ENCODE results near the gene TGFB1.
"Not testable (repeated sequence)": the region's sequence is repeated elsewhere in the genome, so short reads cannot be mapped to it uniquely, and the experiment has no call there.

The TGFB1 gene

DNA sequence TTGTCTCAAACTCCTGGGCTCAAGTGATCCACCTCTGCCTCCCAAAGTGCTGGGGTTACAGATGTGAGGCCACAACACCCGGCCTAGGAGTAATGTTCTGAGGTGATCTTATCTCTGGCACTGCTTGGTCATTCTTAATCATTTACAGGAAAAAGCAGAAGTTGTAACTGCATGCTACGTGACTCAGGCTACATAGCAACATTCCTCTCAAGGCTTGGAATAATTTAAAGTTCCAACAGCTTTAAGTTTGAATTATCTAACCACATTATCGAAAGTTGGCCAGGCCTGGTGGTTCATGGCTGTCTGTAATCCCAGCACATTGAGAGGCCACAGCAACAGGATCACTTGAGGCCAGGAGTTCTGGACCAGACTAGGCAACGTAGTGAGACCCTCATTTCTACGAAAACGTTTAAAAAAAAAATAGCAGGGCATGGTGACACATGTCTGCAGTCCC is 14.2 kb upstream of the TGFB1 start:
- DNase-seq = no peak

DNA sequence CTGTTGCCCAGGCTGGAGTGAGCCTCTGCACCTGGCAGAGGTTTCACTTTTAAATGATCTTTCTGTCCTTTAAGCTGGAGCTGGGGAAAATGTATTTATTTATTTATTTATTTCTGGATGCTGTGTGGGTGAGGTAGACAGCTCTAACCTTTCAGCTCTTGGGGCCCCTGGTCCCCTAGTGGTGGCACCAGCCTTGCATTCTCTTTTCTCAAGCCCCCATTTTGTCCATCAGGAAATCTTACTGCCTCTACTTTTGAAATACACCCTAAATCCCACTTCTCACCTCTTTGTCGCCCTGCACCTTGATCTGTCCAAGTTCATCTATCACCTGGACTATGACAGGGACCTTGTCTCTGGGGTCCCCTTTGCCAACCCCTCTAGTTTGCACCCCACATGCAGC is 12.4 kb upstream of the TGFB1 start:
- DNase-seq = no peak

DNA sequence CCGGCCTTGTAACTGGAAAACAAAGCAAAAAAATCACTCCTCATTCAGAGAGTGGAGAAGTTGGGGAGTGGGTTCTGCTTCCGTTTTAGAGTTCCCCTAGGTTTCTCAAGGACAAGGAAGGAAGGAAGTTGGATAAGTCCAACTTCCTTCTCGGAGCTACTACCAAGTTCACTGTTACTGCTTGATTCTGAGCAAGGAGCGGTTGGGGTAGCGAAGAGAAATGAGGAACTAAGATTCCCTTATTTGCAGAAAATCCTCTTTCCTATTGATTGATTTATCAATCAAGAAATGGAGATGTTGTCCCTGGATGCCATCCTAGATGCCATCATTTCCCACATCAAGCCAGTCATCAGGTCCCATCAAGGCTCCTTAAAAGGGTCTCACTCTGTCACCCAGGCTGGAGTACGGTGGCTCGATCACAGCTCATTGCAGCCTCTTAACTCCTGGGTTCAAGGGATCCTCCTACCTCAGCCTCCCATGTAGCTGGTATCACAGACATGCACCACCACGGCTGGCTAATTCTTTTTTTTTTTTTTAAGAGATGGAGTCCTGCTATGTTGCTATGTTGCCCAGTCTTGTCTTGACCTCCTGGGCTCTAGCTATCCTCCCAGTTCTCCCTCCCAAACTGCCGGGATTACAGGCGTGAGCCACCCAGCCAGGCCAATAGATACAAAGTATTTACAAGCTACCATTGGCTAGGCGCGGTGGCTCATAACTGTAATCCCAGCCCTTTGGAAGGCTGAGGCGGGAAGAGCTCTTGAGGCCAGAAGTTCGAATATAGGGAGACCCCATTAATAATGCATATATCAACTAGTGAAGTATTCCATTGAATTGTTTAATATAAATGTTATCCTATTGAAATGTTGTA is 11.0 kb upstream of the TGFB1 start:
- no peak for DNase-seq

DNA sequence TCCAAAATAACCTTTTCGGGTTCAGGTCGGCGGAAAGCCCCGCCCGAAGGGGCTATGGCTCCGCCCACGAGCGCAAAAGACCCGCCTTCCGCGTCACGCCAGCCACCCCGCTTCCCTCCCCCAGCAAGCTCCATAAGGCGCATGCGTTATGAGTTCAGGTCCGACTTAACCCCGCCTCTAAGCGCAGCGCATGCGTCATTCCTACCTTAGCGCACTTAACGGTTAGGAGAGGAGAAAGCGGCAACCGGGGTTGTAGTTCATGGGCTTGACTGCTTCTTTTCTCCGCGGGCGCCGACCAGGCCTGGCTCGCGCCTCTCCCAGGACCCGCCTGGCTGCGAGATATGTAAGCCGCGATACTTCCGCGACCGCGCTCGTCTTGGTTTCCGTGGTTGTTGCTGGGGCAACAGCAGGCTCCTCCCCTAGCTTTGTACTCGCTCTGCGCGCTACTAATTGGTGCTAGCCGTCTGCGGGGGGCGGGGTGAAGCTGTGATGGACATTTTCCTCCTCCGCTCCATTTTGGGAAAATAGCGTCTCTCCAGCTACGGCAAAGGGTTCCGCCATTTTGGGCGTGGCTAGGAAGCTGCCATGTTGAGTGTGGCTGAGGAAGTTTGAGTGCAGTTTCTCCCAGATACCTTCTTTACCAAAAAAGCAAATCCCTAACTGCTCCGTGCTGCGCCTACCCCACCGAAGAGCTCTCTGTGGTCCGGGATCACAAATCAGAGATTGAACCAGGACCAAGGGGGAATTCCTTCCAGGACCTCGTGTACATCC is 10.2 kb upstream of the TGFB1 start, which contains the start of gene B9D2:
TSS of gene B9D2 (minus strand) at position 397 of the 771 bp plus-strand sequence. CDS start 630 bp downstream, outside the sequence.
- peak; percentile 99 for DNase-seq

DNA sequence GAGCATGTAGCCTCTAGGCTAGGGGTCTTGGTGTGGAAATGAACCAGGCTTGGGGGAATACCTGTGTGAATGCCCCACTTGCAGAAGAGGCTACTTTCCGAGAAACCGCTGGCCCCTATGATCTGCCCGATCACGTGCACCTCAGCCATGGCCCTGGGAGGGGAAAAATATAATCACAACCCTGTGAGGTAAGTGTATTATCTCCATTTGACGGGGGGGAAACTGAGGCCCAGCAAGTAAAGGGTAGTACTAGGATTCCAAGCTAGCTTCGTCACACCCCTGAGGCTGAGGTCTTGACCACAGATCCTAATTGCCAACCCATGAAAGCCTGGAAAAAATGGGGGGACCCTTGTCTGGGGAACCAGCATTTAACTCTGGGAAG is 9.6 kb upstream of the TGFB1 start:
- no peak for DNase-seq

DNA sequence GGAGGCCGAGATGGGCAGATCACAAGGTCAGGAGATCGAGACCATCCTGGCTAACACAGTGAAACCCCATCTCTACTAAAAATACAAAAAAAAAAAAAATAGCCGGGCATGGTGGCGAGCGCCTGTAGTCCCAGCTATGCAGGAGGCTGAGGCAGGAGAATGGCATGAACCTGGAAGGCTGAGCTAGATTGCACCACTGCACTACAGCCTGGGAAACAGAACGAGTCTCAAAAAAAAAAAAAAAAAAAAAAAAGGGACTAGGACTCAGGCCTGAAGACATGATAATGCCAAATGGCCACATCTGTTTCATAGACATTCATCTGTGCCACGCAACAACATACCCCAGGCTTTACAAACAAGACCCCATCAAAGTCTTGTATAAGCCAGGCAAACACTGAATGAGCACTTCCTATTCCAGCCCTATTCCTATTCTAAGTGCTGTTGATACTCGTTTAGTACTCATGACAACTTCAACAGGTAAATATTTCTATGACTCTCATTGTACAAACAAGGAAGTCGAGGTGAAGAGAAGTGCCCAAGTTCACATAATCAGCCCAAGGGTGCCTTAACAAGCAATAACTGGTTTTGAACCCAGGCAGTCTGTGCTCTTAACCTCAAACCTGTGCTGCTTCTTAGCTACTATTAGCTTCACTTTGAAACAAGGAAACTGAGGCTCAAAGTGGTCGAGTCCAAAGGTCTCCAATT is 8.6 kb upstream of the TGFB1 start:
- DNase-seq = no peak

DNA sequence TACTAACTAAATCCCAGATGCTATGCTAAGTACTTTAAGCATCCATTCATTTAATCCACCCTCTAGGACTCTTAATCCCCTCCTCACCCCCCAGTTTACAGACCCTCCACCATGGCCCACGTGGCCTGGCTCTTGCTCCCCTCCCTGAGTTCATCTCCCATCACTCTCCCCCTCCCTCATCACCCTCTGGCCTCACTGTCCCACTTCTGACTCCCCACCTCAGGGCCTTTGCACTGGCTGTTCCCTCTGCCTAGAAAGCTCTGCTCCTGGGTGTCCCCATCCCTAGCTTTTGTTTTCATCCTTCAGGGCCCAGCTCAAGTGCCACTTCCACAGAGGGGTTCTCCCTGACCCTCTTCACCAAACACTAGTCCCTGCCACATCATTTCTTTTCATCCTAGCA is 6.0 kb upstream of the TGFB1 start:
- DNase-seq = no peak

DNA sequence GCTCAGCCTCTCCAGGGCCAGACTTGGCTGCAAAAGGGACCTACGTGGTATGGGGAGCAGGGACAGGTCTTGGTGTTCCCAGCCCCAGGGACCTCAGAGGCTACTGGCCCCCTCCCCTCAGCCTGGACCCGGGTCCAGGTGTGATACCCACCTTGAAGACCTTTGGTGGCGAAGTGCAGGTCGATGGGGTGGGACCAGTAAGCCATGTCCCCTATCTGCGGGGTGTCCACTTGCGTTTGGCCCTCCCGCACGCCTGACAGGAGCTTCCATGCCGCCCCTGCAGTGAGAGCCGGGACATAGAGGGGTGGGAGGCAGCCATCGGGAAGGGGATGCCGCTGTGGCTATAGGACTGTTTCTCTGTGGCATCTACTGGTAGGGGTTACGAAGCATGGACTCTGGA is 4.0 kb upstream of the TGFB1 start:
- no peak for DNase-seq

DNA sequence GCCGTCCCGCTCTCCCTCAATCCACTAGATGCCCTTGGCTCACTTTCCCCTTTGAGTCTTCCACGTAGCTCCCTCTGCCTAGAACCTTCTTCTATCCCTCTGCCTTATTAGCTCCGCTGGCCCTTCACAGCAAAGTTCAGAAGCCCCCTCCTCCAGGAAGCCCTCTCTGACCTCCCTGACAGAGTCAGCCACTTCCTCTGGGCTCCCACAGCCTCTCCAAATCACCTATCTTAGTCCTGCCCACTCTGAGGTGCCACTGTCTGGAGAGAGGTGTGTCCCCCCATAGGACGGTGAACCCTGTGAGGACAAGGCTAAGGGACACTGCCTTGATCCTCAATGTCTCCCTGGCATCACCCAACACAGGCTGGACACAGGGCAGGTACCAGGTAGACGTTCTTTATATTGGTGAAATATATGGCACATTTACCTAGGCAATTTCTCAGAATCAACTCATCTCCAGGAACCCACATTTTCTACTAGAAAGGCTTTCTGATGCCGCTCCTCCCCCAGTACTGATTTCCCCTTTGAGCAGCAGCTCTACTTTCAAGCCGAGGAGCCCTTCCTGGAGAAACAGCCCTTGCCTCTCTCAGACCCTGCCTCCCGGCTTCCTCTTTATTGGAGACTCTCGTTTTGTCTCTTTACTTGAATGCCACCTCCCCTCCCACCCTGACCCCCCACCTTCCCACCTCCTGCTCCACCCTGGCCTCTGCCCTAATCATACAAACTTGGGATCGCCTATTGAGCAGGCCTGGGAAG is 3.4 kb upstream of the TGFB1 start:
- DNase-seq = no peak

DNA sequence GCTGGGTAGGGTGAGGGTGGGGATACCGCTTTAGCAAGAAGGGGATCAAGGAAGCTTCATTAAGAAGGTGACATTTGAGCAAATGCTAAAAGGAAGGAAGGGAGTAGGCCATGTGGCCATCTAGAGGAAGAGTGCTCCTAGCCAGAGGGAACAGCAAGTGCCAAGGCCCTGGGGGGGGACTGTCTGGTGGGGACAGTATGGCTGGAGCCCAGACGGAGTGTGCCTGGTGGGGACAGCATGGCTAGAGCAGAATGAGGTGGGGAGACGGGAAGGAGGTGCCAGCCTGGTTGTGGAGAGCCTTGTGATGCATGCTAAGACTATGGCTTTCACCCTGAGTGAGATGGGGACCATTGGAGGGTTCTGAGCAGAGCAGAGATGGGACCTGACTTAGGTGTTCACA is 2.1 kb upstream of the TGFB1 start:
- no peak for DNase-seq

DNA sequence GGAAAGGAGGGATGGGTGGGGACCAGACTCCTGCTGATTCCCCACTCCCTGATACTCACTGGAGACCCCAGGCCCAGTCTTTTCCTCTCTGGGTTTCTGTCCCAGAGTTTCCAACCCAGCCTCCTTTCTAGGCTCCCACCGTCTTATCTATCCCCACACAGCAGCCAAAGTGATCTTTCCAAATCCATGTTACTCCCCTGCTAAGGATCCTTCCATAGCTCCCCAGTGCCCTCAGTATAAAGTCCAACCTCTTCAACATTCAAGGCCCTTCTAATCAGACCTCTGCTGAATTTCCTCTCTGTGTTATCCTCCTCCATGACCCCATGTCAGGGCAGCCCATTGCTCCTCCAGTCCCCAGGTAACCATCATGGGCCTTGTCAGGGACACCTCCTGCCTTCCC is 1.3 kb upstream of the TGFB1 start:
- no peak for DNase-seq

DNA sequence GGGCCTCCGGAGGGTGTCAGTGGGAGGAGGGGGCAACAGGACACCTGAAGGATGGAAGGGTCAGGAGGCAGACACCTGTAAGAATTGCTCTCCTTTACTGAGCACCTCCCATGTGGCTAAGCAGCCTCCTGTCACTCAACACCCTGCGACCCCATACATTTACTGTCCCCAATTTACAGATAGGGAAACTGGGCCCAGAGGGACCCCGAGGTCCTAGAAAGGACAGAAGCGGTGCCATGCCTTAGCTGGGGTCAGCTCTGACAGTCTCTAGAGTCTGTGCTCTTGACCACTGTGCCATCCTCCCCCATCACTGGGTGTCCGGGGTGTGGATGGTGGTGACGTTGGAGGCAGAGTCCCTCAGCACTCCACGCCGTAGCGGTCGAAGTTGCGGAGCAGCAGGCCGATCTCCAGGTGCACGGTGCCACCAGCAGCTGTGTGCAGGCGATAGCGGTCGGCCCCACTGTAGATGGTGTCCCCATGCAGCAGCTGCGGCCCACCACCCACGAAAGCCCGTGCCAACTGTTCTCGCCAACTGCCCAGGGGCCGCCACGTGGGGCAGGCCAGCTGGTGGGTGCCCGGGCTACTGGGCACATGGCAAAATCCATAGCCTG is 726 bp upstream of the TGFB1 start:
- no peak for DNase-seq

DNA sequence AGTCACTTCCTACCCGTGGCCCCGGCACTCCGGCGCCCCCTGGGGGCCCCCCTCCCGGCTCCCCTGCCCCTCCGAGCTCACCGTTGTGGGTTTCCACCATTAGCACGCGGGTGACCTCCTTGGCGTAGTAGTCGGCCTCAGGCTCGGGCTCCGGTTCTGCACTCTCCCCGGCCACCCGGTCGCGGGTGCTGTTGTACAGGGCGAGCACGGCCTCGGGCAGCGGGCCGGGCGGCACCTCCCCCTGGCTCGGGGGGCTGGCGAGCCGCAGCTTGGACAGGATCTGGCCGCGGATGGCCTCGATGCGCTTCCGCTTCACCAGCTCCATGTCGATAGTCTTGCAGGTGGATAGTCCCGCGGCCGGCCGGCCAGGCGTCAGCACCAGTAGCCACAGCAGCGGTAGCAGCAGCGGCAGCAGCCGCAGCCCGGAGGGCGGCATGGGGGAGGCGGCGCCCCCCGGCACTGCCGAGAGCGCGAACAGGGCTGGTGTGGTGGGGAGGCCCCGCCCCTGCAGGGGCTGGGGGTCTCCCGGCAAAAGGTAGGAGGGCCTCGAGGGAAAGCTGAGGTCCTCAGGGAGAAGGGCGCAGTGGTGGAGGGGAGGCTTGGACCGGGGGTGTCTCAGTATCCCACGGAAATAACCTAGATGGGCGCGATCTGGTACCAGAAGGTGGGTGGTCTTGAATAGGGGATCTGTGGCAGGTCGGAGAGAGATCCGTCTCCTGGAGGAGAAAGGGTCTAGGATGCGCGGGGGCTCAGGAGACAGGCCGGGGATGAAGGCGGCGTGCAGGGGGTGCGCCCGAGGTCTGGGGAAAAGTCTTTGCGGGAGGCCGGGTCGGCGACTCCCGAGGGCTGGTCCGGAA is 885 bp downstream of the TGFB1 start:
- DNase-seq = peak; percentile 78

DNA sequence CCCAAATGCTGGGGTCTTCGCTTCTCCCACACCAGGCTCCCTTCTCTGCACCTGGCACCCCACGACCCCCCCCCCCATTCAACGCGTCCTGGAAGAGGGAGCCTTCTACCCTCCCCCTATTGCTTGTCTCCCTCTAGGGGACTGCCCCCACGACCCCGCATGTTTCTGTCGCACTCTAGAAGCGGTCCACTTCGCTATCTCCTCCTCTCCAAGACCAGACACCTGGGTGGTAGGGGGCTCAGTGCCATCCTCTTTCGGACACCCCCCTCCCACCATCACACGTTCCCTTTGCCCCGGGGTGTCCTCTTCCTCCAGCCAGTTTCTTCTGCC is 1.5 kb downstream of the TGFB1 start:
- no peak for DNase-seq

DNA sequence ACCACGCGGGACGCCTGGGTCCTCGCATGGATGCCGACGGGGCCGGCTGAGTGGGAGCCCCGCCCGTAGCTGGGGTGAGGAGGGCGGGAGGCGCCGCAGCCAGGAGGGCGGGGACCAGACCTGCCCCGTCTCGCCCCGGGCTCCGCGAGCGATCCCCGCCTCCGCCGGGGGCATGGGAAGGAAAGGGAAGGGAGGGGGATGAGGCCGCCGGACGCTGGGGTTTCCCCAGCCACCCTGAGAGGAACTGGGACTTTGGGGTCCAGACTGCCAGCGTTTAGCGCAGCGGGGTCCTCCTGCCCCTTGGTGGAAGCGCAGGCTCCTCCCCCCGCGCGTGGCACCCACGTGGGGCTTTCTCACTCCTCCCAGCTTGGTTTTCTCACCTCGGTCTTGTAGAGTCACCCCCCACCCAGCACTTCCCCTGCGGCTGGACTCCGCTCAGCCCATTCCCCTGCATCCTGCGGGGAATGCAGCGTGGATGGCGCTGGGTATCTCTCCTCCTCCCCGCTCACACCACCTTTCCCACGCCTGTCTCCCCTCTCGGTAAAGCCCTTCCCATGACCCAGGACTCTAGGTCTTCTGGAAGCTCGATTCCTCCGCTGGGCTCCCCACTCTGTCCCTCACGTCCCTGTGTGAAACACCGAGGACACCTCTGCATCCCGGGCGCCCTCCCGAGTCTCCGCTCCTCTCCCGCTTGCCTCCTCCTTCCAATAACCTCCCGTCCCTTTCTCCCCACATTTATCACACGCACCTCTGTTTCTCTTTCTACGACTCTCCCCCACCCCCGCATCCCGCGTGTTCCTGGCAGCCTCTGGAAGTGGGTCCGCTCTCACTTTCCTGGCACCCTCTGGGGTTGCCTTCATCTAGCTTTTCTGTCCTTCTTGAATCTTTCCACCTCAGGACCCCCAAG is 2.1 kb downstream of the TGFB1 start:
- DNase-seq = peak; percentile 89

DNA sequence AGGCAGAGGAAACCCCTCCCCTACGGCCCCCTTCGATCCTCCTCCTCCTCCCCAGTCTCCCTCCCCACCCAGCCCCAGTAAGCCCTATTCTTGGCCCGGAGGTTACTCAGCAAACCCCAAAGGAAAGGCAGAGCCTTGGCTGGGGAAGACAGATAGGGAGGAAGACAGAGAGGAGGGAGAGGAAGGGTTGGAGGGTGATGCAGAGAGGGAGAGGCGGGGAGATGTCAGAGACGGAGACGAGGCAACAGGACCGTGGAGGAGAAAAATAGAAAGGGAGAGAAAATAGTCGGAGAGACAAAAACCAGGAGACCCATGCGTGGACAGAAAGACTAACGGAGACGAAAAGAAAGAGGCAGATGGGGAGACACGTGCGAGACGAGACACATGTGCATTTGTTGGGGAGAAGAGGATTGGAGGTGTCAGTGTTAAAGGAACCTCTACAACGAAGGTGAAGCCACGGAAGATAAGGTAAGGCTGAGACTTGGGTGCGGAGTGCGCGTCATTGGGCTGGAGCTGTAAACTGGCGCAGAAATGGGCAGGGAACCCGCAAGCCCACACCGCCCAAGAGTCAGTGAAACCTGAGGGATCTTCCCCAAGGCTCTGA is 2.9 kb downstream of the TGFB1 start:
- DNase-seq = no peak

DNA sequence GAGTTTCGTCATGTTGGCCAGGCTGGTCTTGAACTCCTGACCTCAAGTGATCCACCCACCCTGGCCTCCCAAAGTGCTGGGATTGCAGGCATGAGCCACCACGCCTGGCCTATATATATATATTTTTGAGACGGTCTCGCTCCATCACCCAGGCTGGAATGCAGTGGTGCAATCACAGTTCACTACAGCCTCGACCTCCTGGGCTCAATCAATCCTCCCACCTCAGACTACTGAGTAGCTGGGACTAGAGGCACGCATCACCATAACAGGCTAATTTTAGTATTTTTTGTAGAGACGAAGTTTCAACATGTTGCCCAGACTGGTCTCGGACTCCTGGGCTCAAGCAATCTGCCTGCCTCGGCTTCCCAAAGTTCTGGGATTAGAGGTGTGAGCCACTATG is 6.8 kb downstream of the TGFB1 start:
- DNase-seq = not testable (repeated sequence)

DNA sequence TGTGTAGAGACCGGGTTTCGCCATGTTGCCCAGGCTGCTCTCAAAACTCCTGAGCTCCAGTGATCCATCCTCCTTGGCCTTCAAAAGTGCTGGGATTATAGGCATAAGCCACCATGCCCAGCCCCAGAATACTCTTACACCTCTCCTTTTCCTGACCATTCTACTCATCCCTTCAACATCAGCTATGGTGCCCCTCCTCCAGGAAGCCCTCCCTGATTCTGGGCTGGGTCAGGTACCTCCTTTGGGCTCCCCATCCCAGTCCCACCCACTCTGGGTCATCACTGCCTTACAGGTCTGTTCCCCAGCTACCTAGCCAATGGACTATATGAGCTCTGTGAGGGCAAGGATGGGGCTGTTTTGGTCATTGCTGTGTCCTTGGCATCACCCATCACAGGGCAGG is 9.6 kb downstream of the TGFB1 start:
- DNase-seq = no peak

DNA sequence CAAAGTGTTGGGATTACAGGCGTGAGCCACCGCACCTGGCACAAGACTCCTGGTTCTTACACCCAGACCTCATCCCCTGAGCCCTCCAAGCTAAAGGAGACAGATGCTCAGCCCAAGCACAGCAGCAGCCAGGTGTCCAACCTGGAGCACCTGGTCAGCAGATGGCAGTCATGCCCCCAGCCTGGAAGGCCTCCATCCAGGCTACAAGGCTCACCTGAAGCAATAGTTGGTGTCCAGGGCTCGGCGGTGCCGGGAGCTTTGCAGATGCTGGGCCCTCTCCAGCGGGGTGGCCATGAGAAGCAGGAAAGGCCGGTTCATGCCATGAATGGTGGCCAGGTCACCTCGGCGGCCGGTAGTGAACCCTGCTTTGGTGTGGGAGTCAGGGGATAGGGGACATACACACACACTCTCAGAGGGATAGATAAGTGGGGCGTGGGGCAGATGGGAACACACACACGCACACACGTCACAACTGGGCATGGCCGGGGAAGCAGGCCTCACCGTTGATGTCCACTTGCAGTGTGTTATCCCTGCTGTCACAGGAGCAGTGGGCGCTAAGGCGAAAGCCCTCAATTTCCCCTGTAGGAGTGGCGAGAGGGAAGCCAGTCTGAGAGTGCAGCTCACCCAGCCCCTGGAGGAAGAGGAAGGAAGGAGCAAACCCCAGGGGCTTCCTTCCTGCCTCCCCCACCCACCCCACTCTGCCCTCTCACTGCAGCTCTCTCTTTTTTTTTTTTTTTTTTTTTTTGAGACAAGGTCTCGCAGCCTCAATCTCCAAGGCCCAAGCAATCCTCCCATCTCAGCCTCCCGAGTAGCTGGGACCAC is 11.8 kb downstream of the TGFB1 start:
- DNase-seq = no peak
